A673 (cell line): ENCODE data around the gene SPINK2. TPM values are rescaled to one million over a fixed set of nuclear protein-coding genes. Genes with fewer than 3 reads are reported as not detected.

Experiments used
- BruUV-seq: library from RNA; stranded (reverse); fragments of 400-500 nt; replicated peaks from 2 replicates; lab custom pipeline; 2021; lab: Mats Ljungman, UMichigan
- CTCF ChIA-PET: fragments of 300-600 bp; sonication (Branson Sonifier 250); formaldehyde crosslinking; loops from one replicate; lab custom pipeline; 2022; ENCODE audit warnings: antibody characterized with exemption; lab: Charles Lee
- POLR2A ChIA-PET: fragments of 300-600 bp; sonication (Branson Sonifier 250); formaldehyde crosslinking; loops from one replicate; lab custom pipeline; 2022; ENCODE audit warnings: antibody characterized with exemption; ENCODE audit not compliant: low non-redundant PET; lab: Charles Lee
- DNase-seq: peaks from one replicate; pipeline ENCODE4 v3.0.0-alpha.2; 2015; ENCODE audit warnings: low spot score
- H3K27ac ChIP-seq: fragments of 200-600 bp; sonication (generic); 2 replicates; pipeline ENCODE4 v1.5.1; 2016; ENCODE audit warnings: mixed run types, low read depth, mild to moderate bottlenecking, mixed read lengths, antibody characterized with exemption, low read length; ENCODE audit not compliant: poor library complexity, severe bottlenecking
- H3K27me3 ChIP-seq: fragments of 200-600 bp; sonication (generic); replicated peaks from 2 replicates; pipeline ENCODE4 v1.6.1; 2017; ENCODE audit warnings: mixed run types, low read depth, mild to moderate bottlenecking, mixed read lengths, antibody characterized with exemption, low read length; ENCODE audit not compliant: insufficient read depth, poor library complexity
- H3K36me3 ChIP-seq: fragments of 200-600 bp; sonication (generic); 2 replicates; pipeline ENCODE4 v1.6.1; 2016; ENCODE audit warnings: mixed run types, mild to moderate bottlenecking, mixed read lengths, antibody characterized with exemption, low read length; ENCODE audit not compliant: insufficient read depth, poor library complexity, severe bottlenecking
- H3K4me1 ChIP-seq: fragments of 200-600 bp; sonication (generic); 2 replicates; pipeline ENCODE4 v1.6.1; 2017; ENCODE audit warnings: mixed run types, mild to moderate bottlenecking, mixed read lengths, antibody characterized with exemption, low read length; ENCODE audit not compliant: insufficient read depth, poor library complexity, severe bottlenecking
- H3K4me3 ChIP-seq: fragments of 200-600 bp; sonication (generic); 2 replicates; pipeline ENCODE4 v1.5.1; 2016; ENCODE audit warnings: low read depth, mixed run types, mild to moderate bottlenecking, mixed read lengths, low read length; ENCODE audit not compliant: poor library complexity, severe bottlenecking
- H3K9me3 ChIP-seq: fragments of 200-600 bp; sonication (generic); 2 replicates; pipeline ENCODE4 v1.6.1; 2016; ENCODE audit warnings: mixed run types, low read depth, mild to moderate bottlenecking, mixed read lengths, antibody characterized with exemption, low read length; ENCODE audit not compliant: poor library complexity, severe bottlenecking
- EZH2 ChIP-seq: fragments of 200-600 bp; sonication (generic); IDR thresholded peaks from 2 replicates; pipeline ENCODE4 v1.6.1; 2017; ENCODE audit warnings: borderline replicate concordance, low read depth, mild to moderate bottlenecking, mixed read lengths, antibody characterized with exemption, low read length; ENCODE audit not compliant: poor library complexity, severe bottlenecking
- intact Hi-C: fragments of 100-400 bp; cut with micrococcal nuclease; formaldehyde crosslinking; loops from one replicate; pipeline ENCODE4 v1.10.0; 2022; ENCODE audit not compliant: unreplicated experiment
- total RNA-seq: library from RNA; stranded (reverse); gene quantifications from 2 replicates; pipeline ENCODE4 v1.2.3, GENCODE V29; 2021
- TF ChIP-seq, protein P1 (sequence below): fragments of 300-800, 200-600 bp; sonication (generic); conservative IDR thresholded peaks from 2 replicates; pipeline ENCODE4 v1.5.1; 2017; ENCODE audit warnings: low read depth, mild to moderate bottlenecking, antibody characterized with exemption, low read length, moderate library complexity, mixed read lengths

Gene SPINK2
- total RNA-seq, 1 experiment from 2014 or later, result not detected

DNA sequence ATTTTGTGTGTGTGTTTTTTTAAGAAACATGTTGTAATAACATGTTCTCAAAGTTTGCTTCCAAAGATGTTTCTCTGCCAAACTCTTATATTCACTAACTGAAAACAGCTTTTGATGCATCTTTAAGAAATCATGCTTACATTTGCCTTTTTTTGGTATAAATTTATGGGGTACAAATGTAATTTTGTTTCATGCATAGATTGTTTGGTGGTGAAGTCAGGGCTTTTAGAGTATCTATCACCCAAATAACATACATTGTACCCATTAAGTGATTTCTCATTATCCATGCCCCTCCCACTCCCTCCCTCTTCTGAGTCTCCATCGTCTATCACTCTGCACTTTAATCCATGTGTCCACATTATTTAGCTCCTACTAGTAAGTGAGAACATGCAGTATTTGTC is 30.8 kb downstream of the SPINK2 start:
- no peak overlapping the region for H3K4me3 ChIP-seq
- intact Hi-C loops, result no loop called here
- no peaks in the 10 kb centered on the region for H3K9me3 ChIP-seq
- no peak overlapping the region for H3K27ac ChIP-seq
- no peaks in the 10 kb centered on the region for H3K27me3 ChIP-seq
- ChIA-PET CTCF (no interaction called here), POLR2A (no interaction called here)
- BruUV-seq, result no TSS peak
- no peak for DNase-seq
- no peak for TF ChIP-seq EZH2
- TF ChIP-seq, protein P1, sequence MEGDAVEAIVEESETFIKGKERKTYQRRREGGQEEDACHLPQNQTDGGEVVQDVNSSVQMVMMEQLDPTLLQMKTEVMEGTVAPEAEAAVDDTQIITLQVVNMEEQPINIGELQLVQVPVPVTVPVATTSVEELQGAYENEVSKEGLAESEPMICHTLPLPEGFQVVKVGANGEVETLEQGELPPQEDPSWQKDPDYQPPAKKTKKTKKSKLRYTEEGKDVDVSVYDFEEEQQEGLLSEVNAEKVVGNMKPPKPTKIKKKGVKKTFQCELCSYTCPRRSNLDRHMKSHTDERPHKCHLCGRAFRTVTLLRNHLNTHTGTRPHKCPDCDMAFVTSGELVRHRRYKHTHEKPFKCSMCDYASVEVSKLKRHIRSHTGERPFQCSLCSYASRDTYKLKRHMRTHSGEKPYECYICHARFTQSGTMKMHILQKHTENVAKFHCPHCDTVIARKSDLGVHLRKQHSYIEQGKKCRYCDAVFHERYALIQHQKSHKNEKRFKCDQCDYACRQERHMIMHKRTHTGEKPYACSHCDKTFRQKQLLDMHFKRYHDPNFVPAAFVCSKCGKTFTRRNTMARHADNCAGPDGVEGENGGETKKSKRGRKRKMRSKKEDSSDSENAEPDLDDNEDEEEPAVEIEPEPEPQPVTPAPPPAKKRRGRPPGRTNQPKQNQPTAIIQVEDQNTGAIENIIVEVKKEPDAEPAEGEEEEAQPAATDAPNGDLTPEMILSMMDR, result no peak
- H3K36me3 ChIP-seq, result no peaks in the 10 kb centered on the region
- no peaks in the 10 kb centered on the region for H3K4me1 ChIP-seq

DNA sequence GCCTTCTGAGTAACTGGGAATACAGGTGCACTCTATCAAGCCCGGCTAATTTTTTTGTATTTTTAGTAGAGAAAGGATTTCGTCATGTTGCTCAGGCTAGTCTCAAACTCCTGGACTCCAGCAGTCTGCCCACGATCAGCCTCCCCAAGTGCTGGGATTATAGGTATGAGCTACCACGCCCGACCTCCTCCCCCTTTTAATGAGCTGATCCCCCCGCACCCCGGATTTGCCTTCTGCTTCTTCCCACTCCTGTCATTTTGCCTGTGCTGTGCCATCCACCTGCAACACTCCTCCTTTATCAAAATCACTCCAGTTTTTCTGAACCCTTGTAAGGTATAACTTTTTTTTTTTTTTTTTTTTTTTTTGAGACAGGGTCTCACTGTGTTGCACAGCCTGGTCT is 33.4 kb downstream of the SPINK2 start:
- Histone ChIP-seq H3K4me3 (no peak overlapping the region), H3K4me1 (no peaks in the 10 kb centered on the region), H3K9me3 (no peaks in the 10 kb centered on the region), H3K27ac (no peak overlapping the region), H3K27me3 (no peaks in the 10 kb centered on the region), H3K36me3 (no peaks in the 10 kb centered on the region)
- ChIA-PET CTCF (no interaction called here), POLR2A (no interaction called here)
- DNase-seq, result no peak
- no TSS peak for BruUV-seq
- TF ChIP-seq, protein P1, result no peak
- no peak for TF ChIP-seq EZH2
- intact Hi-C loops, result no loop called here

DNA sequence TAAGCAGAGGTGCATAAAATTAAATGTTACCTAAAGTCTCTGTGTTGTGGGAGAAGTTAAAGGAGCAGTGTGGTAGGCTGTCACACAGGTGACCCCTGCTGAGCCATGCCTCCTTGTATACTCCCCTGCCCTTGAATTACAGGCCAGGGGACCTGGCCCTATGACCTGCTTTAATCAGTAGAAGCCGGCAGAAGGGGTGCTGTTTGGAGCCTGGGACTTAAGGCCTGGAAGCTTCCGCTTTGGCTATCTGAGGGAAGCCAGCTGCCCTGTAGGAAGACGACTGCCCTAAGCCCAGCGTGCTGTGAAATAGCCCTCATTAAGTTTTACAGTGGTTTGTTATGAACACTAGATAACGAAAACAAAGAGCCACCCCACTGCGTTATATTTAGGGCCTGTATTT is 34.1 kb downstream of the SPINK2 start:
- no peak for DNase-seq
- TF ChIP-seq EZH2, result no peak
- TF ChIP-seq, protein P1, result no peak
- Histone ChIP-seq H3K27me3 (no peaks in the 10 kb centered on the region), H3K36me3 (no peaks in the 10 kb centered on the region), H3K9me3 (no peaks in the 10 kb centered on the region), H3K27ac (no peak overlapping the region), H3K4me1 (no peaks in the 10 kb centered on the region), H3K4me3 (no peak overlapping the region)
- ChIA-PET CTCF (no interaction called here), POLR2A (no interaction called here)
- BruUV-seq, result no TSS peak
- intact Hi-C loops, result no loop called here
